ENCODE results near the gene GRB7.
"Not testable (repeated sequence)": the region's sequence is repeated elsewhere in the genome, so short reads cannot be mapped to it uniquely, and the experiment has no call there.

- TF ChIP-seq, protein P1, sequence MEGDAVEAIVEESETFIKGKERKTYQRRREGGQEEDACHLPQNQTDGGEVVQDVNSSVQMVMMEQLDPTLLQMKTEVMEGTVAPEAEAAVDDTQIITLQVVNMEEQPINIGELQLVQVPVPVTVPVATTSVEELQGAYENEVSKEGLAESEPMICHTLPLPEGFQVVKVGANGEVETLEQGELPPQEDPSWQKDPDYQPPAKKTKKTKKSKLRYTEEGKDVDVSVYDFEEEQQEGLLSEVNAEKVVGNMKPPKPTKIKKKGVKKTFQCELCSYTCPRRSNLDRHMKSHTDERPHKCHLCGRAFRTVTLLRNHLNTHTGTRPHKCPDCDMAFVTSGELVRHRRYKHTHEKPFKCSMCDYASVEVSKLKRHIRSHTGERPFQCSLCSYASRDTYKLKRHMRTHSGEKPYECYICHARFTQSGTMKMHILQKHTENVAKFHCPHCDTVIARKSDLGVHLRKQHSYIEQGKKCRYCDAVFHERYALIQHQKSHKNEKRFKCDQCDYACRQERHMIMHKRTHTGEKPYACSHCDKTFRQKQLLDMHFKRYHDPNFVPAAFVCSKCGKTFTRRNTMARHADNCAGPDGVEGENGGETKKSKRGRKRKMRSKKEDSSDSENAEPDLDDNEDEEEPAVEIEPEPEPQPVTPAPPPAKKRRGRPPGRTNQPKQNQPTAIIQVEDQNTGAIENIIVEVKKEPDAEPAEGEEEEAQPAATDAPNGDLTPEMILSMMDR (IDR thresholded peaks at IDR 0.05), result not testable (repeated sequence)
- not testable (repeated sequence) for TF ChIP-seq POLR2A (IDR thresholded peaks at IDR 0.05)
Measured at GRCh38 chr17:39748444-39749034, 10.8 kb downstream of the GRB7 start.
